Measurements from ENCODE around the gene C6orf141.
A peak's percentile ranks its signal among the peaks of the same experiment; 100 is the strongest.

C6orf141 gene

GRCh38 chr6:49550492-49551077 is at the start of gene C6orf141:
C6orf141 (plus strand) TSS chr6:49550668; CDS start chr6:49550793, 125 bp downstream.
- TF ChIP-seq CTCF (IDR thresholded peaks at IDR 0.05; ENCODE audit: low read length, missing control alignments) = no peak
- no peak for DNase-seq (ENCODE audit: low read depth)
- peak within 1 kb of the TSS; percentile 59 for H3K4me3 ChIP-seq (replicated peaks; ENCODE audit: low read depth, low read length)

- no peak for TF ChIP-seq CTCF (IDR thresholded peaks at IDR 0.05; ENCODE audit: low read length, missing control alignments)
- H3K4me3 ChIP-seq (replicated peaks; ENCODE audit: low read depth, low read length) = no peak overlapping the region
- DNase-seq (ENCODE audit: low read depth) = no peak
These were observed 45.8 kb upstream of the C6orf141 start for GRCh38 chr6:49504666-49505065.

GRCh38 chr6:49506569-49507111 is 43.8 kb upstream of the C6orf141 start:
- DNase-seq (ENCODE audit: low read depth) = no peak
- H3K4me3 ChIP-seq (replicated peaks; ENCODE audit: low read depth, low read length) = no peak overlapping the region
- no peak for TF ChIP-seq CTCF (IDR thresholded peaks at IDR 0.05; ENCODE audit: low read length, missing control alignments)

GRCh38 chr6:49509342-49509741 is 41.1 kb upstream of the C6orf141 start:
- TF ChIP-seq CTCF (IDR thresholded peaks at IDR 0.05; ENCODE audit: low read length, missing control alignments) = no peak
- no peak overlapping the region for H3K4me3 ChIP-seq (replicated peaks; ENCODE audit: low read depth, low read length)
- DNase-seq (ENCODE audit: low read depth) = no peak

- DNase-seq (ENCODE audit: low read depth) = no peak
- TF ChIP-seq CTCF (IDR thresholded peaks at IDR 0.05; ENCODE audit: low read length, missing control alignments) = no peak
- H3K4me3 ChIP-seq (replicated peaks; ENCODE audit: low read depth, low read length) = no peak overlapping the region
These were observed 37.1 kb upstream of the C6orf141 start for GRCh38 chr6:49513153-49513989.

GRCh38 chr6:49514571-49515484 is 35.6 kb upstream of the C6orf141 start:
- DNase-seq (ENCODE audit: low read depth) = no peak
- TF ChIP-seq CTCF (IDR thresholded peaks at IDR 0.05; ENCODE audit: low read length, missing control alignments) = no peak
- H3K4me3 ChIP-seq (replicated peaks; ENCODE audit: low read depth, low read length) = no peak overlapping the region
